GM19238 (cell line): ENCODE data around the gene CREB3.

Experiments
- DNase-seq: peaks from one replicate; pipeline ENCODE4 v3.0.0; 2011; ENCODE audit warnings: low spot score; ENCODE audit not compliant: insufficient read length

Gene CREB3

DNA sequence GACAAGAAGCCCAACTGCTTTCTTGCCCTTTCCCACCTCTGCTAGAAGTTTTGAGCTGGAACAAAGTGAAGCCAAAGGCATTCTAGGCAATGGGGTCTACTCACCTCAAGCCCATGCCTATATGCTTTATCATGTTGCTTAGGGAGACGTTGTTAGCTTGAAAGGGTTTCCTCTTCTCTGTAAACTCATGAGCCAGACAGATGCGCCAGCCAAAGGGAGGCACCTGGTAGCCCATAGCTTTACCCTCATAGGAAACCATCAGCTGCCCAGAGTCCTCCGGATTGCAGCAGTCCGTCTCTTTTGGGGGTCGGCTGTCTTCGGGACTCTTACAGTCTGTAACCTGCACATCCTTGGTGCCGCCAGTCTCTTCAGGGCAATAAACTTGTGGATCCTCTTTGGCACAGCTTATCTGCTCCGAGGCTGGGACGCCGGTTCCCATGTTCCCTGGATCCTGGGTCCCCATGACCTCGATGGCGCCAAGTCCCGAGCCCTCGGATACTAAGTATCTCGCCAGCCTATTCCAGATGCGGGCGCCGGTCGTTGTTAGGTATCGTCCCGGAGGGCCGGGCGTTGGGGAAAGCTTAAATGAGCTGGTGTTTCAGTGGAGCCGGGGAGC is 15.9 kb downstream of the CREB3 start:
- DNase-seq: no peak

DNA sequence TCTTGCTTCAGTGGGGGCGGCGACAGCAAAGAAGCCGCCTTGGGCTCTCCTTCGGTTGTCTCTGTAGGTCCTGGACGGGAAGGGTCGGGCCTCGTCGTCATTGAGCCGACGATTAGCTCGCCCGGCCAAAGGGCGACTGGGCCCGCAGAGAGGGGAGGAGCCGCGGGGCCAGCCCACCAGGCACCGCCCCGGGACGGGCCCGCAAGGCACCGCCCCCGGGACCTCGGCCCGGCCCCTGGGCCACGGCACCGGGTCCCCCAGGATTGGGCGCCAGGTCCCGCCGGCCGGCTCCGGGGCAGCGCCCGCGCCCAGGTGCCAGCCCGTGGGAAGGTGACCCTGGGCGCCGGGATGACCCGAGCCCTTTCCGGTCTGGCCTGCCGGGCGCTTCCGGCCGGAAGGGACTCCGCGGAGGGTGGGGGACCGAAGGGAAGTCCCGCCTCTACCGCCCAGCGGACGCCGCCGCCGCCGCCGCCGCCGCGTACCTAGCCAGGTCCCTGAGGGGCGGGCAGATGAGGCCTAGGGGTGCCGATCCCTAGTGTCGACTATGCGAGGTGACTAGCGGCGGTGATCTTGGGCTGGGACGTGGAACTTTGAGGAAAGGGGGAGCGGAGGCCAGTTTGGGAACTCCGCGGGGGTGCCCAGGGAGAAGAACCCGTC is 16.5 kb downstream of the CREB3 start, which contains the start of the genes GBA2 and RGP1:
Gene GBA2 (minus strand): TSS at position 371 of the 657 bp plus-strand sequence. CDS start 524 bp downstream, outside the sequence.
Gene RGP1 (plus strand): TSS at position 430 of the 657 bp plus-strand sequence. CDS start 469 bp downstream, outside the sequence.
- DNase-seq: peak; percentile 71

DNA sequence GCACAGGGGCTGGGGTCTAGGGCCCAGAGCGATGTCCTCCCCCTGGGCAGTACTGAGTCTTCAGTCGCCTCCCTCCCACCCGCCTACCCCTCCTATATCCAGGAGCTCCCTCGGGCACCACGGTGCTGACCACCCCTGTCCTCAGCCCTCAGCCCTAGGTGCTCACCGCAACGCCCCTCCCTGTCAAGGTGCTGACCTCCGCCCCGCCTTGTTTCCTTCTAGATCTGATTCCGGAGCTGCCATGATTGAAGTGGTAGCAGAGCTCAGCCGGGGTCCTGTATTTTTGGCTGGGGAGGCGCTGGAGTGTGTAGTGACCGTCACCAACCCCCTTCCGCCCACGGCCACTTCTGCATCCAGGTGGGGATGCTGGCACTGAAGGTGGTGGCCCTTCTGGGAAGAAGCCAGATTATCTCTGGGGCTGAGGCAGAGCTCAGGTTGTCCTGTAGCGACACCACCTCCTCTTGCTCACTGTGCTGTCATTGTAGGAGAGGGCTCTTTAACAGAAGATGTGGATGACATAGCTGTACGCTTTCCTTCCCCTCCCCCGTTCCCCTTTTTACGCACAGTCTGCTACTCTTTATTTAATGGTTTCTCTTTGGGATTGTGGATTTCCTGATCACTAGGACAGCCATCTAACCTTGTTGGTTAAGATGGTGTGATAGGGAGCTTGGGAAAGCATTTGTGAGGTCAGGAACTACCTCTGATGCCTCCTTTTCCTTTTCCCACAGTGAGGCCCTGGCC is 17.2 kb downstream of the CREB3 start:
- no peak for DNase-seq

DNA sequence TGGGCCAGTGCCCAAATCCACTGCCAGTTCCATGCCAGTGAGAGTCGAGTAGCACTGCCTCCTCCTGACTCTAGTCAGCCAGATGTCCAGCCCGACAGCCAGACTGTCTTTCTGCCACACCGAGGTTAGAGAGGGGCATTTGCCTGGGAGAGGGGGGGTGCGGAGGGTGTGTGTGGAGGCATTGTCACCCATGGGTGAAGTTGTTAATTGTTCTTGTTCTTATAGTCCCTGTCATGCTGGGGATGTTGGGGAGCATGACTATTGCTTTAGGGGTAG is 17.7 kb downstream of the CREB3 start:
- DNase-seq: no peak

DNA sequence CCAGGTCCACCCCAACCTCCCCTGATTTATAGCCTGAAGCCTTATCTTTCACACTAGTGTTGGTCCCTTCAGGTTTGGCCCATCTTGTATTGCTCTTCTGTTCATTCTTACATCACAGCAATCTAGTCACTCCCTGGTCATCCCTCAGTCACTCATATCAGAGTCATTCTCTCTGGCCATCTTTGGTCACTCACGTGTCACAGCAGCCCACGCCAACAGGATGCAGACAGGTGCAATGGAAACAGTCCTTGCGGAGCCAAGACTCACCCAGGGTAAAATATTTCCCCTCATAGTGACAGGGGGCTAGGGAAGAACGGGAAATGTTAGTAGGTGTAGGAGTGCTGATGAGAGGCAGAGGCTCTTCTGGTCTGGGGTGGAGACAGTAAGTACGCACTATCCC is 21.0 kb downstream of the CREB3 start:
- no peak for DNase-seq

DNA sequence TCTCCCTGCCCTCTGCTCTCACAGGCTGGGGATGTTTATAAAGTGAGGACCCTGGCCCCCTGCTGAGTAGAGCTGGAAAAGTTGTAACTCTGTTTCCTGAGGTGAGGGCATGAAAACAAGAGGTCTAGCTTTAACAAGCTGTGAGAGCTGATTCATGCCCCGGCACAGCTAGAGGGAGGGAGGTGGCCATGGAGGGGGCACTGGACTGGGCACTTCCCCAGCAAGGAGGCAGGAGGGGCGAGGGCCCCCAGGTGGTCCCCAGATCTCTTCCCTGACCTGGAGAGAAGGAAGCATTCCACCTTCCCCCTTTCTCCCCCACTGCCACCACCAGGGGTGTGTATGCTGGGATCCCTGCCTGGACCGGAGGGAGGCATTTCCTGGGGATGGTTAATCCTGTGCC is 21.8 kb downstream of the CREB3 start, which contains the start of gene MSMP:
Gene MSMP (minus strand): TSS at position 13 of the 400 bp plus-strand sequence. CDS start 147 bp downstream, outside the sequence.
- DNase-seq: no peak

DNA sequence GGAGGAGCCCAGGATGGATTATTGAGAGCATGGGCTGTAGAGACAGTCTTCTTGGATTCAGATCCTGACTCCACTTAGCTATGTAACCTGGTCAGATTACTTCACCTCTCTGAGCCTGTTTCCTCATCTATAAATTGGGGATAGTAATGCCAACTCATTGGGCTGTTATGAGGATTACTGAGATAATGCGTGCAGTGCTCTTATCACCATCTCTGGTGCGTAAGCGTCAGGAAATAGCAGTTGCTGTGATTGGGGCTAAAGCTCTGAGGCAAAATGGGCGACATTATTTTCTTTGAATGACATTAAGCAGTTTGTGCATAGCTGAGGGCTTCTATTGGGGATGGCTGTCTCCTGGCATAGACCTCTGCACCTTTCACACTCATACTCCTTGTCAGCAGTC is 22.6 kb downstream of the CREB3 start:
- DNase-seq: no peak

DNA sequence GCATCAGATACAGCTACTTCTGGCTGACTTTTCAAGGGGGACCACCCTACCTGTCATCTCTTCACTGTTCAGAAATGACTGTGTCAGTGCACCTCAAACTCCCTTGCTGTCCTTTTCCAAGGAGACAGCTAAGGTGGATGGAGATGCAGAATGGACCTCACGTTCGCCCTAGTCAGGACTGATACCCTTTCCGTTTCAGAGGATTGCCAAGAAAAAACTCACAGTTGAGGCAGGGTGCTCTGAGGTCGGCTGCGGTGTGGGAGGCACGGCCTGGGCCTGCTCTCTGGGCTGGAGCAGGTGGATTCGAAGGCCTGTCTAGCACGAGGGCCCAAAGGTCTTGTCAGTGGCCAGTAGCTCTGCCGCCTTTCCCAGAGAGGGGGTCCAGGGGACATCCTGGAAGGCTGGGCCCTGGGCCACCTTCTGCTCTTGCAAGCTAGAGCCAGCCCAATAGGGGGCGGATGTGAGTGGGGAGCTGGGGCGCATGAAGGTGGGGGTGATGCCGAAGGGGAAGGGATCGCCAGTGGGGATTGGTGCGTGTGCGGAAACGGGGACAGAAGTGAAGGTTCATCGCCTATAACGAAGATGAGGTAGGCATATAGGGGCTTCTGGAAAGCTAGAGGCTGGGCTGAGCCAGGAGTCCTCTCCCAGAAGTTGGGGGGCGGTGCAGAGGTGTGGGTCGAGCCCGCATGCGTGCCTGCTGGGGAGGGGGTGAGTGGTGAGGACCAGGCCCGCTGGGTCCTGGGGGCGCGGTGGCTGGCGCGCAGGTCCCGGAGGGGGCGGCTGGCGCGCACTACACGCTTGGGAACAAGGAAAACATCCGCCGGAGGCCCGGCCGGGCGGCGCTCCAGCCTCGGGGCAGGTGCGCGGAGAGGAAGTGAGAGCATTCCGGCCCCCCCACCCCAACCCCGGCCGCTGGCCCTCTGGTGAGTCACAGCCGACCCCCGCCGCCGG is 24.1 kb downstream of the CREB3 start:
- DNase-seq: peak; percentile 40

DNA sequence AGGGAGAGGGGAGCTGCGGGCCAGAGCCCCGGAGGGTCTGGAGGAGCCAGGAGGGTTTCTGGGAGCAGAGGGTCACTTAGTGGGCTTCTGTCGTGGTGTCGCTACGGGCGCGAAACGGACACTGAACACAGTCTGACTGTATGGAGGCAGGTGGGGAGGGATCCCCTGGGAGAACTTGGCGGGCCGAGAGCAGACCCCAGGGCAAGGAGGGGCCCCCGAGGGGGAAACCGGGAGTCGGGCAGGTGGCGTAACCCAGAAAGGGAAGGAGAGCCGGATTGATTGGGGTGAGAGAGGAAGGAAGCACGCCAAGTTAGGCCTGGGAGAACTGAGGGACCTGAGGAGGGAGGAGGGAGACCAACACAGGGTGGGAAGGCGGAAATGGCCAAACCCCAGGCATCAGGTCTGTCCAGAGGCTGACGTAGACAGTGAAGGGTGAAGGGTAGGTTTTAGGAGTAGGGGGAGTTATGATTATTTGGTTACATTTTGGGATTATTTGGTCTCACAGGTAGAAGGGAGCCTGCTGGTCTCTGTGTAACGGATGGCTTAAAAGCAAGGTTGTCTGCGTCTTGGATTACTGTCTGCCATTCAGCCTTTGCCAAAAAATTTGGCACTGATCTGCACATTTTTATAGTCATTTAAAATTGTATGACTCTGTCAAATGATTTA is 24.9 kb downstream of the CREB3 start:
- DNase-seq: peak; percentile 16

DNA sequence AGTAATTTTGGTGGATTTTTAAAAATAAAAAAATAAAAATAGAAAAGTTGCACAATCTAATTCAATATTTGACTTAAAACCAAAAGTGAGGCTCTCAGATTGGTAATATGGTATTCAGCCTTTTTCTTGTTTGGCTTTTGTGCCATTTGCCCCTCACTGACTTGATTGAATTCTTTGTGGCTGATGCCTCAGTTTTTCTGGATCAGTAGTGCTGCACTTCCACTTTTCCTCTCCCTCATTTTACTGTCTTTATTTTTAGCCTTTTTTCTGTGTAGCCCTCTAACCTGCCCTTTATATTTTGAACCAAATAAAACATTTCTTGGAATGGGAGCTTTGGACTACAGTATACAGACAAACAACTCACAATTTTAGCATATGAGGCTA is 25.4 kb downstream of the CREB3 start:
- no peak for DNase-seq

DNA sequence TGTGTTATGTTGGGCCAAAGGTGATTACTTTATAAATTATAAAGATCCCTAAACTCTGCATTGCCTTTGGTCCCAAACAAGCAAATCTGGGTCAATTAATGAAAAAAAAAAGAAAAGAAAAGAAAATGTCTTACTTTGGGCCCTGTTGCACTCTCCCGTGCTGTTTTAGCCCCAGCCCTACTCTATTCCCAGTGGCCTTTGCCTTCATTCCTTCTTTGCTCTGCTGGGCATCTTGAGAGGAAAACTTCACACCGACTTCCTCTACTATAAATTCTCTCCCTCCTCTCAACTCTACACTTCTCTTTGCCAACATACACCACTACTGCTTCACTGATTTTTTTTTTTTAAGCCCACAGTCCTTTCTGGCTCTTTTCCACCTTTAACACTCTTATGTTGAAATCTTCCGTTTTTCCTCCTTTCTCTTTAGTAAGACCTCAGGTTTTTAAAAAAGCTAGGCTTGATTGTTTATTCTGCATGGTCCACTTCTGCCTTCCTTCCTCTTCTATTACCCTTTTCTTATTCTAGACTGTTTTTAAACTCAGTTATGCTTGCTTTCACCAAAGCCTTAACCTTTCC is 26.1 kb downstream of the CREB3 start:
- no peak for DNase-seq

DNA sequence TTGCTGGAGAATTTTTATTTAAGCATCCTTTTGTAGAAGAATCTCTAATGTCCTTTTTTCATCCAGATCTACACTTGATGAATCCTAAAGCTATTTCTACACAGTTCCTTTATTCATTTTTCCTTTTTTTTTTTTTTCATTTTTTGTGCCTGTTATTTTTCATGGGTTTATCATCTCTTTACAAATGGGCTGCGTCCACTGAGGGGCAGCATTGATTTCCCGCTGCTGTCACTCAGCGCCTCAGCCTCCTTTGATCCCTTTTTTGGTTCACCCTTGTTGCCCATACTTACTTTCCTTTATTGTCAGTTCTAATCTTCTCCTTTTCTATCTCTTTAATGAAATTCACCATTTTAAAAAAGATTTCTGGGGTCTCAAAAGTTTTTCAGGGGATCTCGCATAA is 27.3 kb downstream of the CREB3 start:
- no peak for DNase-seq

DNA sequence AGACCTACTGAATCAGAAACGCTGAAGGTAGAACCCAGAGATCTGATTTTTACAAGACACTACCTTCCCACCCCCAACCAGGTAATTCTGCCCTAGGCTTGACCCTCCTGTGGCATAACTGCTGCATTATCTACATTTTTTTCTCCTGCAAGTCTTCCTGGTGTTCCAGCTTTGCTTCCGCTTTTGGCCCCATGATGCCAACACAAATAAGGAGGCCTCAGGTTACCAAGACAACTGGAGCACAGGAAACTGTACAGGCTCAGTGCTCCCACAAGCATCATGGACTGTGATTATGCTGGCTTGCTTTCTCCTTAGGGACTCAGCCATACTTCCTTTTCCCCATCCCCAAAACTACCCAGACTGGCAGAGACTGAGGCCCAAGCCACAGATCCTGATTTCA is 28.2 kb downstream of the CREB3 start:
- no peak for DNase-seq

DNA sequence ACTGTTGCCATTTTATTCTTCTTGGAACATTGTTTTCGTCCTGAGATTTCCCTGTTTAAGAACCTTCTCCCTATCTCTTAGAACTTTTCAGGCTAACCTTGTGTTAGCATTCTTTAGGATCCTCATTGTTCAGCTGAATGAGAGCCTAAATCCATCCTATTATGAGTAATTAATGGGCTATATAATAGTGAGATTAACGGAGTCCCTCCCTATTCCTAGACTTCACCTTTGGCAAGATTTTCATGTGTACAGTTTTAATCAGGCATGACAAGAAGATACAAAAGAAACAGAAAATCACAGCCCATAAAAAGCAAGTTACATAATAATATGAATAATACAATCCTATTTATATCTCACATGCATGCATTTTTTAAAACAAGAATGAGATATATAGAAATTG is 30.7 kb downstream of the CREB3 start:
- DNase-seq: no peak

DNA sequence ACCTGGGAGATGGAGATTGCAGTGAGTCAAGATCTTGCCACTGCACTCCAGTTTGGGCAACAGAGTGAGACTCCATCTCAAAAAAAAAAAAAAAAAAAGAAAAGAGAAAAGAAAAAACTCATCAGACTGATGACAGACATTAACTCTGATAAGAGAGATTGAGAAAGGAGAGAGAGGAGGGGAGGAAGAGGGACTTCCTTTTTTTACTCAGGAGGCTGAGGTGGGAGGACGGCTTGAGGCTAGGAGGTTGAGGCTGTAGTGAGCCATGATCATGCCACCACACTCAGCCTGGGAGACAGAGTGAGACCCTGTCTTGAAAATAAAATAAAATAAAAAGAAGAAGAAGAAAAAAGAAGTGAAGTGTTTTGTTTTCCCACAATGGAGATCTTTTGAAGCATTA is 31.3 kb downstream of the CREB3 start:
- no peak for DNase-seq

DNA sequence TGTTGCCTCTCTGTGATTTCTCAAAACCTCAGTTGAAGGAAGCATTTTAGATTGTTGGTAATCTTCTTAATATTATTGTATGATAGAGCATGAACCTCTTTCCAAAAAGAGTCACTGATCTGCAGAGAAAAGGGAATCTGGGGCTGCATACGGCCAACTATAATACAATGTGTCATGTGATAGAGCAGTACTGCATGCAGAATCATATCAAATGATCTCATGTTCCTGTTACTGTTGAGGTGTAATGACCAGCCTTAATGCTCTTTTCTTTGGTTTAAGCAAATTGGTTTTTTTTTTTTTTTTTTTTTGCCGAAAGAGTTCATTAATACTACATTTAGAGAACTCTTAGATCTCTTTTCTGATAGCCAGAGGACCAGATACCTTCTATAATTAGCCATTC is 34.5 kb downstream of the CREB3 start:
- no peak for DNase-seq

DNA sequence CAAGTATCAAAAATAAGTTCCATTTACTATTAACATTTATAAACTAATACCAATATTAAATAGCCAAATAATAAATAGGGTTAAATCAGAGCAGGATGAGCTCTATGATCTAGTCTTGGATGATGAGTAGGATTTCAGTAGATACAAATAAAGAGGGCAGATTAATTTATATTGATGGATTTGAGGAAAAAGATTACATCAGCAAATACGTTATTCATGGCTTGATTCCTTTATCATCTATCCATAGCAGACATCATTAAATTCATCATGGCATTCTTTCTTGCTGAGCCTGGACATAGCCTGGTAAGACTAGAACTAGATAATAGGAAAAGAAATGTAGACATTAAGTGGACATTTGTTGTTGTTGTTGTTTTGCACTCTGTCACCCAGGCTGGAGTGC is 35.0 kb downstream of the CREB3 start:
- no peak for DNase-seq

DNA sequence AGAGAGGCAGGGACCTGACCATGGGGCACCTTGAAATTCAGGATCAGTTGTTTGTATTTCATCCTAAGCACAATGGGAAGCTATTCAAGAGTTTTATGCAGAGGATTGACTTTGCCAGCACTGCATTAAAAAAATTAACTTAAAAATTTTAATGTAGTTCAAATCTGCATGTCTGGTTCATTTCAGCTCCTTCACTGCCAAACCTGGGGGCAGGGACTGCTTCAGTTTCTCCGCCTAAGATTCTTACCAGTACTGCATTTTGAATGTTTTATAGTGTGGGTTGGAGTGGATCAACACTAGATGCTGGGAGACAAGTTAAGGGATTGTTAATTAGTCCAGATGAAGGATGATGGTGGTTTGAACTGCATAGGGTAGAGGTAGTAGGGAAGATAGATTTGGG is 37.3 kb downstream of the CREB3 start:
- DNase-seq: no peak

DNA sequence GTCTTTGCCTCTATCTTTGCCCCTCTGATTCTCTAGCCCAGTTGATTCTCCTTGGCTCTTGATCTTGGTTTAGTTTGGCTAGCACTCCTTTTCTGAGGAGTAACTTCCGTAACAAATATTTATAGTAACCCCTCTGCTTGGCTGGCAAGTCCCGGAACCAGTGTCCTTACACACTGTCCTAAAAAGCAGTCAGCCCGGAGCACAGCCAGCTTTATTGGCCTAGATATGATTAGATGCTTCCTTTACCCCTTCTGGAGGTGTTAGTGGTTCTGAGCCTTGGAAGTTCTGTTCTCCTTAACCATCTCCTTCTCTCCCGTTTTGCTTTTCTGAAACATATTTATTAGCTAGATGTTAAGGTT is 38.6 kb downstream of the CREB3 start:
- no peak for DNase-seq

DNA sequence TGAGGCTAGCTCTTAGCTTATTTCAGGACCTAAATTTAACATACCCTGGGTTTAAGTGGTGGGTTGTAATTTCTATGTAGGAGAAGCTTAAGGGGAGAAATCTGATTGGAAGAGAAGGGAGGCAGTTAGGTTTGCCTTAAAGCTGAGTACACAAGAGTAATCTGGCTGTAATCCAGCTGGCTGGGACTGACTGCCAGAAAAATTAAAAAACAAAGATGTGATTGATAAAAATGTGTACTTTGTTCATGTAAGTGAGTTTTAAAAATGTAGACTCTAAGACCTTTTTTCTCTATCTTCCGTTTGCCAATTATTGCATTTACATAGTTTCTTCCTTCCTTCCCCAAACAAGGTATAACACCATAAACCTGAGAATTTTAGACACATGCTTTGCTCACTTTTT is 39.1 kb downstream of the CREB3 start:
- no peak for DNase-seq

DNA sequence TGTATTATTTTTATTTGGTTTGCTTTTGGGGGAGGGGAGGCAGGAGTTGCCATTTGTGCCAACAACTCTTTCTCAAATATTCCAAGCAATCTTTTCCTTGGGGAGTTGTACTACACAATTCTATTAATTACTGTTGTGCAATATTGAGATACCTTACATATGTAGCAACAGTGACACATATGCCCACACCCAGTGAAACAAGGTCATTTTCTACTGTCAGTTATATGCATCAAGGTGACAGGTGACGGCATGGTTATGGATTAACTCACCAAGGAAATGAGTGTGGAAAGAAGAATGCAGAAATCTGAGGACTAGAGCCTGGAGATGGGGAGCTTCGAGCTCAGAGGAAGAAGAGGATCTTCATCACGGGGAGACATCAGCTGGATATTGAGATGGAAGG is 39.5 kb downstream of the CREB3 start:
- DNase-seq: no peak
